ENCODE measurements around the gene ZNF436.

The ZNF436 gene

GRCh38 chr1:23369335-23370013 lies at the start of gene ZNF436:
Gene ZNF436, minus strand, starts transcription at chr1:23369836. Its CDS starts 1,831 bp downstream, at chr1:23368005.
- peak; percentile 83 for DNase-seq (ENCODE audit: low read depth)
- H3K4me3 ChIP-seq (ENCODE audit: low read length): peak within 1 kb of the TSS; percentile 72
- TF ChIP-seq CTCF (conservative IDR thresholded peaks at IDR 0.05; ENCODE audit: low read length): no peak

GRCh38 chr1:23419180-23419579 lies 49.5 kb upstream of the ZNF436 start:
- no peak for DNase-seq (ENCODE audit: low read depth)
- H3K4me3 ChIP-seq (ENCODE audit: low read length): no peak overlapping the region

GRCh38 chr1:23417570-23417969 lies 47.9 kb upstream of the ZNF436 start:
- TF ChIP-seq CTCF (conservative IDR thresholded peaks at IDR 0.05; ENCODE audit: low read length): no peak
- no peak overlapping the region for H3K4me3 ChIP-seq (ENCODE audit: low read length)

More at GRCh38 chr1:23419180-23419579, 49.5 kb upstream of the ZNF436 start:
- no peak for TF ChIP-seq CTCF (conservative IDR thresholded peaks at IDR 0.05; ENCODE audit: low read length)

GRCh38 chr1:23416964-23417363 lies 47.3 kb upstream of the ZNF436 start:
- DNase-seq (ENCODE audit: low read depth): no peak
- no peak for TF ChIP-seq CTCF (conservative IDR thresholded peaks at IDR 0.05; ENCODE audit: low read length)

More at GRCh38 chr1:23417570-23417969, 47.9 kb upstream of the ZNF436 start:
- peak; percentile 50 for DNase-seq (ENCODE audit: low read depth)

GRCh38 chr1:23408797-23409290 lies 39.2 kb upstream of the ZNF436 start:
- no peak for TF ChIP-seq CTCF (conservative IDR thresholded peaks at IDR 0.05; ENCODE audit: low read length)
- DNase-seq (ENCODE audit: low read depth): no peak
- H3K4me3 ChIP-seq (ENCODE audit: low read length): no peak overlapping the region

More at GRCh38 chr1:23416964-23417363, 47.3 kb upstream of the ZNF436 start:
- H3K4me3 ChIP-seq (ENCODE audit: low read length): no peak overlapping the region

- no peak for DNase-seq (ENCODE audit: low read depth)
- H3K4me3 ChIP-seq (ENCODE audit: low read length): no peak overlapping the region
- no peak for TF ChIP-seq CTCF (conservative IDR thresholded peaks at IDR 0.05; ENCODE audit: low read length)
Observed at GRCh38 chr1:23407016-23407630, 37.5 kb upstream of the ZNF436 start.

- TF ChIP-seq CTCF (conservative IDR thresholded peaks at IDR 0.05; ENCODE audit: low read length): no peak
- no peak overlapping the region for H3K4me3 ChIP-seq (ENCODE audit: low read length)
- DNase-seq (ENCODE audit: low read depth): no peak
Observed at GRCh38 chr1:23405946-23406345, 36.3 kb upstream of the ZNF436 start.

All from AG10803 (cell line).